HCT116 (cell line): ENCODE results near the gene DEPDC7. TPM values are rescaled to one million over a fixed set of nuclear protein-coding genes. Genes with fewer than 3 reads are reported as not detected.

Experiments used
- ATAC-seq: fragments of 200-7000 bp; cut with Tn5 transposase; 2 replicates; pipeline ENCODE4 v1.9.1; 2020; ENCODE audit warnings: mild to moderate bottlenecking, moderate library complexity
- BruUV-seq: library from RNA; stranded (reverse); fragments of 400-500 nt; replicated peaks from 2 replicates; lab custom pipeline; 2021; lab: Mats Ljungman, UMichigan
- CTCF ChIA-PET: fragments of 300-600 bp; sonication (Branson Sonifier 250); formaldehyde crosslinking; loops from one replicate; lab custom pipeline; 2021; ENCODE audit warnings: antibody characterized with exemption; lab: Charles Lee
- POLR2A ChIA-PET: fragments of 300-600, 350-600 bp; sonication (Branson Sonifier 250); formaldehyde crosslinking; loops from one replicate; lab custom pipeline; 2021; ENCODE audit warnings: antibody characterized with exemption; lab: Charles Lee
- RAD21 ChIA-PET, 2 experiments: fragments of 300-600 bp; sonication (Branson Sonifier 250); formaldehyde crosslinking; loops; one replicate each; lab custom pipeline; 2023; ENCODE audit warnings: low total read pairs in 2 of 2; ENCODE audit not compliant: uncharacterized antibody in 2 of 2, unreplicated experiment in 2 of 2, low non-redundant PET in 1 of 2; lab: Charles Lee
- DNase-seq: peaks from one replicate; pipeline ENCODE4 v3.0.0-alpha.2; 2010; ENCODE audit warnings: low read depth, low spot score
- H2AFZ ChIP-seq: fragments of 200-600 bp; shearing (Covaris generic), sonication (generic); 2 replicates; pipeline ENCODE4 v1.6.1; 2017; ENCODE audit warnings: low read depth, mixed run types, mixed read lengths, antibody characterized with exemption, low read length; ENCODE audit not compliant: poor library complexity, severe bottlenecking
- H3K27ac ChIP-seq: 2 replicates; pipeline ENCODE4 v1.5.1; 2012; ENCODE audit warnings: low read depth, low read length
- H3K27me3 ChIP-seq: fragments of 200-600 bp; sonication (generic); 2 replicates; pipeline ENCODE4 v1.6.1; 2016; ENCODE audit warnings: mixed run types, low read length, mixed read lengths; ENCODE audit not compliant: insufficient read depth
- H3K36me3 ChIP-seq, 2 experiments: fragments of 200-500 bp in 1 of 2; fragments of 200-600 bp in 1 of 2; sonication (Bioruptor generic) in 1 of 2; sonication (generic) in 1 of 2; 2 replicates each; pipeline versions ENCODE4 v1.5.1 to v1.6.1; 2014 to 2016; ENCODE audit warnings: low read length in 2 of 2, inconsistent platforms in 1 of 2, mixed read lengths in 1 of 2, mixed run types in 1 of 2; ENCODE audit not compliant: insufficient read depth in 2 of 2, control insufficient read depth in 1 of 2
- H3K4me1 ChIP-seq, 2 experiments: fragments of 200-600 bp in 1 of 2; sonication (generic) in 1 of 2; 2 replicates each; pipeline versions ENCODE4 v1.5.1 to v1.6.1; 2012 to 2017; ENCODE audit warnings: low read length in 2 of 2, inconsistent platforms in 1 of 2, mild to moderate bottlenecking in 1 of 2, mixed read lengths in 1 of 2, mixed run types in 1 of 2, moderate library complexity in 1 of 2; ENCODE audit not compliant: insufficient read depth in 2 of 2, control insufficient read depth in 1 of 2
- H3K4me2 ChIP-seq: fragments of 200-600 bp; sonication (generic); 2 replicates; pipeline ENCODE4 v1.6.1; 2017; ENCODE audit warnings: mixed run types, low read length, mixed read lengths
- H3K4me3 ChIP-seq, 2 experiments: fragments of 200-600 bp in 1 of 2; sonication (generic) in 1 of 2; replicated peaks in 1 of 2; 2 replicates each; pipeline ENCODE4 v1.5.1; 2011 to 2016; ENCODE audit warnings: low read length in 2 of 2, control low read depth in 1 of 2, low read depth in 1 of 2, mild to moderate bottlenecking in 1 of 2, mixed read lengths in 1 of 2, mixed run types in 1 of 2
- H3K79me2 ChIP-seq: fragments of 200-600 bp; sonication (generic); 2 replicates; pipeline ENCODE4 v1.6.1; 2017; ENCODE audit warnings: mild to moderate bottlenecking, mixed run types, low read length, moderate library complexity, mixed read lengths; ENCODE audit not compliant: insufficient read depth
- H3K9ac ChIP-seq: fragments of 200-600 bp; sonication (generic); 2 replicates; pipeline ENCODE4 v1.6.1; 2016; ENCODE audit warnings: low read length, mixed read lengths
- H3K9me2 ChIP-seq: fragments of 200-600 bp; sonication (generic), shearing (Covaris generic); 2 replicates; pipeline ENCODE4 v1.6.1; 2017; ENCODE audit warnings: mixed run types, mild to moderate bottlenecking, moderate library complexity; ENCODE audit not compliant: insufficient read depth
- H3K9me3 ChIP-seq, 2 experiments: fragments of 200-500 bp in 1 of 2; fragments of 200-600 bp in 1 of 2; sonication (Bioruptor generic) in 1 of 2; sonication (generic) in 1 of 2; 2 replicates each; pipeline ENCODE4 v1.6.1; 2014 to 2017; ENCODE audit warnings: low read length in 2 of 2, mixed read lengths in 2 of 2, inconsistent platforms in 1 of 2, low read depth in 1 of 2, mild to moderate bottlenecking in 1 of 2, mixed run types in 1 of 2, moderate library complexity in 1 of 2; ENCODE audit not compliant: control insufficient read depth in 1 of 2, insufficient read depth in 1 of 2
- H4K20me1 ChIP-seq: fragments of 200-600 bp; sonication (generic), shearing (Covaris generic); 2 replicates; pipeline ENCODE4 v1.6.1; 2017; ENCODE audit warnings: mixed run types, mild to moderate bottlenecking, moderate library complexity; ENCODE audit not compliant: insufficient read depth
- CEBPB ChIP-seq: IDR thresholded peaks from 2 replicates; pipeline ENCODE4 v1.6.1; 2012; ENCODE audit warnings: low read depth
- CTCF ChIP-seq, 3 experiments: fragments of 200-600 bp in 1 of 3; sonication (generic) in 1 of 3; IDR thresholded peaks in 2 of 3; conservative IDR thresholded peaks in 1 of 3; 2 replicates each; pipeline ENCODE4 v1.5.1; 2012 to 2017; ENCODE audit warnings: low read depth in 2 of 3, low read length in 2 of 3, antibody characterized with exemption in 1 of 3, borderline replicate concordance in 1 of 3, control low read depth in 1 of 3, mild to moderate bottlenecking in 1 of 3, mixed read lengths in 1 of 3, mixed run types in 1 of 3, moderate library complexity in 1 of 3; ENCODE audit not compliant: insufficient read depth in 1 of 3
- ELF1 ChIP-seq: IDR thresholded peaks from 2 replicates; pipeline ENCODE4 v1.6.1; 2012; ENCODE audit warnings: low read depth, borderline replicate concordance
- EZH2 ChIP-seq: fragments of 200-600 bp; sonication (generic); IDR thresholded peaks from 2 replicates; pipeline ENCODE4 v1.6.1; 2017; ENCODE audit warnings: antibody characterized with exemption, mixed run types
- EZH2phosphoT487 ChIP-seq: fragments of 200-600 bp; IDR thresholded peaks from 2 replicates; pipeline ENCODE4 v1.6.1; 2018; ENCODE audit warnings: antibody characterized with exemption, borderline replicate concordance
- POLR2A ChIP-seq: IDR thresholded peaks from 2 replicates; pipeline ENCODE4 v1.7.0; 2011; ENCODE audit warnings: borderline replicate concordance; ENCODE audit not compliant: insufficient read depth, insufficient read length; ENCODE audit errors: extremely low read depth
- RAD21 ChIP-seq: IDR thresholded peaks from 2 replicates; pipeline ENCODE4 v1.6.1; 2012; ENCODE audit warnings: low read depth, mild to moderate bottlenecking
- REST ChIP-seq: IDR thresholded peaks from 2 replicates; pipeline ENCODE4 v1.6.1; 2012; ENCODE audit warnings: low read depth
- SP1 ChIP-seq: IDR thresholded peaks from 2 replicates; pipeline ENCODE4 v1.6.1; 2012; ENCODE audit warnings: low read depth
- SRF ChIP-seq: IDR thresholded peaks from 2 replicates; pipeline ENCODE4 v1.6.1; 2012; ENCODE audit warnings: low read depth
- TCF7L2 ChIP-seq: IDR thresholded peaks from 2 replicates; pipeline ENCODE4 v1.7.0; 2011; ENCODE audit warnings: borderline replicate concordance, inconsistent platforms; ENCODE audit not compliant: insufficient read depth, insufficient read length; ENCODE audit errors: extremely low read depth
- ZNF274 ChIP-seq: fragments of 200-500 bp; sonication (Bioruptor generic); IDR thresholded peaks from 2 replicates; pipeline ENCODE4 v1.6.1; 2014; ENCODE audit warnings: mild to moderate bottlenecking, low read depth, low read length, inconsistent platforms
- intact Hi-C: fragments of 100-400 bp; cut with micrococcal nuclease; formaldehyde crosslinking; loops from 2 replicates; pipeline ENCODE4 v1.10.0; 2022
- total RNA-seq: library from RNA; stranded (reverse); gene quantifications from one replicate; pipeline ENCODE4 v1.2.1, GENCODE V29; 2021; ENCODE audit not compliant: unreplicated experiment

The DEPDC7 gene
- total RNA-seq, 1 experiment from 2014 or later = 7.3 TPM

GRCh38 chr11:32990481-32990880 is 25.2 kb upstream of the DEPDC7 start:
- POLR2A ChIA-PET = no interaction called here
- CTCF ChIA-PET = no interaction called here

More at GRCh38 chr11:32990481-32990880, 25.2 kb upstream of the DEPDC7 start:
- Histone ChIP-seq H3K9ac (no peak overlapping the region), H4K20me1 (no peaks in the 10 kb centered on the region), H3K4me1 (no peaks in the 10 kb centered on the region), H3K27ac (no peak overlapping the region), H3K9me2 (no peaks in the 10 kb centered on the region), H2AFZ (no peak overlapping the region), H3K9me3 (peaks cover 0 to 5% of the 10 kb centered on the region in 2 experiments; a peak in 1 of 4 replicates), H3K4me2 (no peak overlapping the region), H3K27me3 (no peaks in the 10 kb centered on the region), H3K36me3 (no peaks in the 10 kb centered on the region), H3K79me2 (no peaks in the 10 kb centered on the region), H3K4me3 (no peak overlapping the region)
- TF ChIP-seq TCF7L2 (no peak), EZH2phosphoT487 (no peak), RAD21 (no peak), CEBPB (no peak), REST (no peak), ZNF274 (no peak), POLR2A (no peak), CTCF (IDR thresholded peaks at IDR 0.05 in 2 of 3, conservative IDR thresholded peaks at IDR 0.05 in 1 of 3; ENCODE audit: borderline replicate concordance in 1 of 3, insufficient read depth in 1 of 3, low read depth in 2 of 3, low read length in 2 of 3) (no peak), EZH2 (no peak), ELF1 (no peak), SP1 (no peak), SRF (no peak)
- RAD21 ChIA-PET = no interaction called here
- ATAC-seq = no peak
- intact Hi-C loops = no loop called here
- no TSS peak for BruUV-seq
- DNase-seq = no peak
